ENCODE results near the gene FAM83E. TPM values are rescaled to one million over a fixed set of nuclear protein-coding genes. Genes with fewer than 3 reads are reported as not detected.
A peak's percentile ranks its signal among the peaks of the same experiment; 100 is the strongest.

The FAM83E gene
- total RNA-seq, 4 donors from 2014 or later: 1.8 TPM; not detected in 2

GRCh38 chr19:48618278-48618915 lies 3.5 kb upstream of the FAM83E start:
- TF ChIP-seq CTCF (IDR thresholded peaks at IDR 0.05) (no peak), POLR2A (IDR thresholded peaks at IDR 0.05) (no peak)
- H3K9me3 ChIP-seq: no peaks in the 10 kb centered on the region
- intact Hi-C loops (cut with DNase I; ENCODE audit: low total_unique reads): loop anchor here (10.0 kb wide), 2 partner anchors 124 to 1134 kb away; partner anchors contain the start of gene KPTN
- no peaks in the 10 kb centered on the region for H3K27me3 ChIP-seq
- peak overlapping the region; percentile 84 to 88 for H3K4me3 ChIP-seq
- H3K4me1 ChIP-seq: peaks cover 8 to 15% of the 10 kb centered on the region in 2 donors
- H3K36me3 ChIP-seq: no peaks in the 10 kb centered on the region
- no peak for DNase-seq
- H3K27ac ChIP-seq: peak overlapping the region; percentile 86 to 88

- Histone ChIP-seq H3K4me3 (no peak overlapping the region), H3K27ac (peak overlapping the region; percentile 86 to 88), H3K36me3 (no peaks in the 10 kb centered on the region), H3K4me1 (peaks cover 8 to 11% of the 10 kb centered on the region in 2 donors), H3K9me3 (no peaks in the 10 kb centered on the region), H3K27me3 (no peaks in the 10 kb centered on the region)
- intact Hi-C loops (cut with DNase I; ENCODE audit: low total_unique reads): loop anchor here (10.0 kb wide), 2 partner anchors 123 to 1133 kb away; partner anchors contain the start of gene KPTN
- no peak for DNase-seq
- TF ChIP-seq POLR2A (IDR thresholded peaks at IDR 0.05): no peak
- TF ChIP-seq CTCF (IDR thresholded peaks at IDR 0.05): no peak
These were observed 2.5 kb upstream of the FAM83E start for GRCh38 chr19:48617146-48617937.

GRCh38 chr19:48616491-48617056 lies 1.7 kb upstream of the FAM83E start:
- intact Hi-C loops (cut with DNase I; ENCODE audit: low total_unique reads): loop anchor here (10.0 kb wide), 2 partner anchors 122 to 1132 kb away; partner anchors contain the start of gene KPTN
- peaks cover 8 to 11% of the 10 kb centered on the region in 2 donors for H3K4me1 ChIP-seq

GRCh38 chr19:48616041-48616436 lies 1.2 kb upstream of the FAM83E start:
- H3K27me3 ChIP-seq: no peaks in the 10 kb centered on the region
- no peak for DNase-seq
- no peak overlapping the region for H3K27ac ChIP-seq
- no peak overlapping the region for H3K4me3 ChIP-seq
- TF ChIP-seq POLR2A (IDR thresholded peaks at IDR 0.05) (no peak), CTCF (IDR thresholded peaks at IDR 0.05) (no peak)
- H3K4me1 ChIP-seq: peaks cover 8 to 11% of the 10 kb centered on the region in 2 donors
- intact Hi-C loops (cut with DNase I; ENCODE audit: low total_unique reads): loop anchor here (10.0 kb wide), 2 partner anchors 121 to 1131 kb away; partner anchors contain the start of gene KPTN
- H3K9me3 ChIP-seq: no peaks in the 10 kb centered on the region
- H3K36me3 ChIP-seq: no peaks in the 10 kb centered on the region

More at GRCh38 chr19:48616491-48617056, 1.7 kb upstream of the FAM83E start:
- H3K36me3 ChIP-seq: no peaks in the 10 kb centered on the region
- H3K4me3 ChIP-seq: no peak overlapping the region
- no peaks in the 10 kb centered on the region for H3K27me3 ChIP-seq
- TF ChIP-seq POLR2A (IDR thresholded peaks at IDR 0.05) (no peak), CTCF (IDR thresholded peaks at IDR 0.05) (no peak)
- H3K9me3 ChIP-seq: no peaks in the 10 kb centered on the region
- H3K27ac ChIP-seq: no peak overlapping the region
- no peak for DNase-seq
